Measurements from ENCODE around the gene PARD3.

The PARD3 gene

DNA sequence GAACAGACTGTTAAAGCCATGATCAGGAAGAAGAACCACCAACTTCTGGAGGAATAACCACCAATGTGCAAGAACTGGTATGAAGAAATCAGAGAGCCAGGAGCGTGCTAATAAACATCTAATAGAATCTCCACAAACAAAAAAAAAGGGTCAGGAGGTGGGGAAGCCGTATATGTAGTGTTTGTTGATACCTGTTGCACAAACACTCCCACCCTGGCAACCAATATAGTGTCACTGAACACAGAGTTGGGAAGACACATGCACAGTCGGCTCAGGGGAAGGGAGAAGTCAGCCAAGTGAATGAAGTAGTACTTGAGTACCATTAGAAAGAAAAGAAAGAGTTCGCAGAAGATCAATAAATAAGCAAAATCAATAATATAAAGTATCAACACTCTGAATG, 400.1 kb downstream of the PARD3 start:
- Mint-ChIP-seq H3K36me3 (no peaks in the 10 kb centered on the region), H3K4me1 (ENCODE audit: low read depth) (no peaks in the 10 kb centered on the region), H3K27me3 (peaks cover 1% of the 10 kb centered on the region), H3K9me3 (ENCODE audit: low read depth) (no peaks in the 10 kb centered on the region), H3K27ac (no peak overlapping the region), H3K4me3 (no peak overlapping the region)

DNA sequence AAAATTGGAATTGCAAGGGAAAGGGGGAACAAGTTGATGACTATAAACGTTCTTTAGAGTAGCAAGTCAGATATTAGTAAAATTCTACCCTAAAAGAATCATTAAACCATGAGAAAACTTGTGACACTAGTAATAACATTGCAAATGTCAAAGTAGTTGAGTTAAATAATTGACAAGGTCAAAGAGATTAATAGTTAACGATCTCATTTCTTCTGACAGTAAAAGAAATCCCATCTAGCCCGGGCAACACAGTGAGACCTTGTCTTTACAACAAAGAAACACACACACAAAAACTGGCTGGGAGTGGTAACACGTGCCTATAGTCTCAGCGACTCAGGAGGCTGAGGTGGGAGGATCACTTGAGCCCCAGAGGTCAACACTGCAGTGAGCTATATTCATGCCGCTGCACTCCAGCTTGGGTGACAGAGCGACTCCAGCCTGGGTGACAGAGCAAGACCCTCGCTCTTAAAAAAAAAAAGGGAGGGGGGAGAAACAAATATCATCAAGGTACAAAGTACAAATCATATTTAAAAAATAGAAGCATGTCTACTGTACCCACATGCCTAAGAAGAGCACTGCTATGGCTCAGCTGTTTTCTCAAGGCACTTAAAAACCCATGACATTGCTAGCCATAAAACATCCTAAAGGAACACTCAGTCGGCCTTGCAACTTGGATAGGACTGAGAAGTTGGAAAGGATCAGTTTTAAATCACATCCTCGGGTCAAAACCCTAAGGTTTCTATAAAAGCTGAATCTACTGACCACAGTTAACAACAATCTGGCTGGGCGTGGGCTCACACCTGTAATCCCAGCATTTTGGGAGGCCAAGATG, 401.1 kb downstream of the PARD3 start:
- Mint-ChIP-seq H3K36me3 (no peaks in the 10 kb centered on the region), H3K4me3 (no peak overlapping the region), H3K9me3 (ENCODE audit: low read depth) (no peaks in the 10 kb centered on the region), H3K27me3 (peaks cover 1% of the 10 kb centered on the region), H3K27ac (no peak overlapping the region), H3K4me1 (ENCODE audit: low read depth) (no peaks in the 10 kb centered on the region)

GRCh38 chr10:34413214-34413613, 401.9 kb downstream of the PARD3 start:
- Mint-ChIP-seq H3K9me3 (ENCODE audit: low read depth) (no peaks in the 10 kb centered on the region), H3K4me1 (ENCODE audit: low read depth) (no peaks in the 10 kb centered on the region), H3K27ac (no peak overlapping the region), H3K36me3 (no peaks in the 10 kb centered on the region), H3K27me3 (peaks cover 1% of the 10 kb centered on the region), H3K4me3 (no peak overlapping the region)

- Mint-ChIP-seq H3K27ac (no peak overlapping the region), H3K4me1 (ENCODE audit: low read depth) (no peaks in the 10 kb centered on the region), H3K9me3 (ENCODE audit: low read depth) (no peaks in the 10 kb centered on the region), H3K4me3 (no peak overlapping the region), H3K36me3 (no peaks in the 10 kb centered on the region), H3K27me3 (no peaks in the 10 kb centered on the region)
Measured at GRCh38 chr10:34408956-34409355, 406.1 kb downstream of the PARD3 start.

DNA sequence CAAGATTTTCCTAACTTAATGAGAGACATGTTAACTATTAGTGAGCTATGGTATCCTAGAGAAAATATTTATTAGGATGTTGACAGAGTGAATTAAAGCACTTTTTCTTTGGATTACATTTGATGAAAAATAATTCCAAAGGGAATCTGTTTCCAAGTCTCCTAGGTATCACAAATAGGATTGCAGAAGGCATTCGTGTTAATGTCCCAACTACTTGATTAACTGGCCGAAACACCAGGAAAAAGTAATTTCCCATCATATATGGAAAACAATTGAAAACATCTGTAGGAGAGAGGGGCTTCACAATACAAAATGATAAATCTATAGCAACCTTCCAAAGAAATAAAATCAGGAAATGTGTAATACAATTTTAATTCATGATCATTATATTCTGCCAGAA, 406.7 kb downstream of the PARD3 start:
- H3K27me3 Mint-ChIP-seq: no peaks in the 10 kb centered on the region
- no peak overlapping the region for H3K27ac Mint-ChIP-seq
- H3K9me3 Mint-ChIP-seq (ENCODE audit: low read depth): no peaks in the 10 kb centered on the region
- no peaks in the 10 kb centered on the region for H3K4me1 Mint-ChIP-seq (ENCODE audit: low read depth)
- no peaks in the 10 kb centered on the region for H3K36me3 Mint-ChIP-seq
- H3K4me3 Mint-ChIP-seq: no peak overlapping the region

DNA sequence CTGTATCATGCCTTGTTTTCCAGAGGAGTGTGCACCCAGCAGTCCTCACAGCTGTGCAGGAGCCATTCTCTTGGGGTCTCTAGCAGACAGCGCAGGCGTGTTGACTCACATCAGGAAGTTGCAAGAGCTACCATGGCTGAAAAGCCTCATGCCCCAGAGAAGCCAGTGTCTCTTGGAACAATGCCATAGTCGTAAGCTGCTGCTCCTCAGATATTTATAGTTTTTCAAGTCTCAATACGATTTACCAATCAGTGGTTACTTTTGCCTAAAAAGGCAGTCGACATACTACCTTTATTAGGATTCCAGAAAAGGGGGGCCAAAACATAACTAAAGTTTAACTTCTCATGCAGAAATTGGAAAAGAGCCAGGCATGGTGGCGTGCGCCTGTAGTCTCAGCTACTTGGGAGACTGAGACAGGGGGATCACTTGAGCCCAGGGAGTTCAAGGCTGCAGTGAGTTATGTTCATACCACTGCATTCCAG, 407.7 kb downstream of the PARD3 start:
- Mint-ChIP-seq H3K27ac (no peak overlapping the region), H3K4me3 (no peak overlapping the region), H3K9me3 (ENCODE audit: low read depth) (no peaks in the 10 kb centered on the region), H3K27me3 (no peaks in the 10 kb centered on the region), H3K36me3 (no peaks in the 10 kb centered on the region), H3K4me1 (ENCODE audit: low read depth) (no peaks in the 10 kb centered on the region)

DNA sequence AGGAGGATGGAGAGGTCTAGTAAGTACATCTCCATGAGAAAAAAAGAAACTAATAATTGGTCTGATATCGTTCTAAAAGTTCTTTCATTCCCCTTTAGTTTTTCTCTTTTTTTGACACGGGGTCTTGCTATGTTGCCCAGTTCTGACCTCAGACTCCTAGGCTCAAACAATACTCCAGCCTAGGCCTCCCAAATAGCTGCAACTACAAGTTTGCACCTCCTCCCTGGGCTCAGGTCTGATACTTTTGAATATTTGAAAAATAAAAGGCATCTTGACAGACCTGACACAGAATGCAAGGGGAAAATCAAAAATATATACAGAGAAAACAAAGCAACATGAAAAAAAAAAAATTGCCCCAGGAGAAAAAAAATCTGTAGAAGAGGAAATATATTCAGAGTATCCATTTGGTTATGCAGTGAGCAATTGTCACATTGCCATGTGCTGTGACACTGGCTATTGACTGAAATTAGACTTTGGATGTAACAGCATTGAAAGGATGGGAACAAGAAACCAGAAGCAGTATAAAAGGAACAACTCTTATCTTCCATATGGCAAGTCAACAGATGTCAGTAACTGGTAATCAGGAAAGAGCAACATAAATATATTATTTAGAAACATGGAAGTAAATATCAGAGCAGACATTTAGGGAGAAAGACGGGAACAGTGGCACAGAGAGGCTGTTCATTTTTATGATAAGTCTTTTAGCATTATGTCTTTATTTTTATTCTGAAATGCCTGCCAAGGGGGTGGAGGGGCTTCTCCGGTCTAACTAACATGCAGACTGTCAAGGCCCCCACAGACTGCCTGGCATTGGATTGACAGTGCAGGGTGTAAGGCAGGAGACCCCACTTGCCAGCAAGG, 408.4 kb downstream of the PARD3 start:
- no peak overlapping the region for H3K27ac Mint-ChIP-seq

DNA sequence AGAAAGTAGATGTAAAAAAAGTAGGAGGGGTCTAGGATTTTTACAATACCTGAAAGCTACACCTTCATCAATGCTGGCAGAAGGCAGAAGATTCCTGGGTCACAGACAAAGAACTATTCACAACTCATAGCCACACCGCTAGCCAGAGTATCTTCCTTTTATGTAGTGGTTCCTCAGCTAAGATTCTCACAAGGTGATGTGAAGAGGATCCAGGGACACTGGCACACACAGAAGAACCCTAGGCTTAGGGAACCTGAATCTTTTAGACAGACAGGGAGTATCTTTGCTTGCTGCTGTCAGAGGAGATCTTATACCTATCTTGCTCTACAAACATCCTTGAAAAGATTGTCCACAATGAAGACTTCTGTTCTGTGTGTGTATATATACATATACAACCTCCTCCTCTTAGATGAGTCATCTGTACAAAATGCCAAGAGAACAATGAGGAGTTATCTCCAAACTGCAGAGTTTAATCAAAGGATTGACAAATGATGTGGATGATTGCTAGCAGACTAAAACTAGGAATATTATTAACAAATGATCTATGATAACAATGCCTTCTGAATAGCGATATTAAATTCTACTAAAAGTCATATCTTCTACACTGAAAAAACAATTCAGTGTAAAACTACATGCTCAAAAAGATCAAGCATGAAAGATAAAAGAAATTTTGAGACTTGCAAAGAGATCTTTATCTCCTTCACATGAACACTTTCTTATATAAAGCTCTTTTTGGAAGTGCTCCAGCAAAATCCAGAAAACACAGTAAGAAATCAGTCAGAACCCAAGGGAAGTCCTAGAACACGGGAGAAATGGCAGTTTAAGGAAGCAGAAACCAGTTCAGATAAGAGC, 409.3 kb downstream of the PARD3 start:
- no peaks in the 10 kb centered on the region for H3K27me3 Mint-ChIP-seq
- H3K36me3 Mint-ChIP-seq: no peaks in the 10 kb centered on the region
- H3K9me3 Mint-ChIP-seq (ENCODE audit: low read depth): no peaks in the 10 kb centered on the region
- H3K27ac Mint-ChIP-seq: no peak overlapping the region
- H3K4me3 Mint-ChIP-seq: no peak overlapping the region
- H3K4me1 Mint-ChIP-seq (ENCODE audit: low read depth): no peaks in the 10 kb centered on the region

More for the DNA sequence above, 408.4 kb downstream of the PARD3 start:
- no peak overlapping the region for H3K4me3 Mint-ChIP-seq
- no peaks in the 10 kb centered on the region for H3K4me1 Mint-ChIP-seq (ENCODE audit: low read depth)
- no peaks in the 10 kb centered on the region for H3K36me3 Mint-ChIP-seq
- H3K27me3 Mint-ChIP-seq: no peaks in the 10 kb centered on the region
- no peaks in the 10 kb centered on the region for H3K9me3 Mint-ChIP-seq (ENCODE audit: low read depth)

GRCh38 chr10:34403512-34403911, 411.6 kb downstream of the PARD3 start:
- Mint-ChIP-seq H3K4me3 (no peak overlapping the region), H3K27me3 (no peaks in the 10 kb centered on the region), H3K27ac (no peak overlapping the region), H3K36me3 (no peaks in the 10 kb centered on the region), H3K9me3 (ENCODE audit: low read depth) (no peaks in the 10 kb centered on the region), H3K4me1 (ENCODE audit: low read depth) (no peaks in the 10 kb centered on the region)

- H3K27ac Mint-ChIP-seq: no peak overlapping the region
- no peak overlapping the region for H3K4me3 Mint-ChIP-seq
- H3K27me3 Mint-ChIP-seq: no peaks in the 10 kb centered on the region
- H3K4me1 Mint-ChIP-seq (ENCODE audit: low read depth): no peaks in the 10 kb centered on the region
- H3K9me3 Mint-ChIP-seq (ENCODE audit: low read depth): no peaks in the 10 kb centered on the region
- H3K36me3 Mint-ChIP-seq: no peaks in the 10 kb centered on the region
Measured at GRCh38 chr10:34400075-34400474, 415.0 kb downstream of the PARD3 start.

DNA sequence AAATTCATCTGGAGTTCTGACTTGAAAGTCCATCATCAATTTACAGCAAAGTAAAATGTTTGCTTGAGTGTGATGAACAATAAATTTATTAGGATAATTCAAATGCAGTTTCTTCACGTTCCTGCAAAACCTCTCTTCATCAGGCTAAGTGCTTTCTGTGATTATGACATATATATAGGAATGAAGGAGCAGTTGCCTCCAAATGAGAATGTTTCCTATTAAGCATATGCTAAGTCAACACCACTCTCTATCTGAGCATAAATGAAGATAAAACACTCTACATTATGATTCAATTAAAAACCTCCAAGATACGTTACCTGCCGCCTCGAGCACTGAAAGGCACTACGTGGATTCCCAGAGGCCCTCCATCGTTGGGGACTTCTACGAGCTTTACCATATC, 416.1 kb downstream of the PARD3 start:
- H3K27me3 Mint-ChIP-seq: no peaks in the 10 kb centered on the region
- no peaks in the 10 kb centered on the region for H3K4me1 Mint-ChIP-seq (ENCODE audit: low read depth)
- H3K4me3 Mint-ChIP-seq: no peak overlapping the region
- no peaks in the 10 kb centered on the region for H3K9me3 Mint-ChIP-seq (ENCODE audit: low read depth)
- no peaks in the 10 kb centered on the region for H3K36me3 Mint-ChIP-seq
- no peak overlapping the region for H3K27ac Mint-ChIP-seq

GRCh38 chr10:34397324-34397723, 417.8 kb downstream of the PARD3 start:
- no peak overlapping the region for H3K27ac Mint-ChIP-seq
- H3K4me1 Mint-ChIP-seq (ENCODE audit: low read depth): no peaks in the 10 kb centered on the region
- H3K9me3 Mint-ChIP-seq (ENCODE audit: low read depth): no peaks in the 10 kb centered on the region
- no peak overlapping the region for H3K4me3 Mint-ChIP-seq
- H3K36me3 Mint-ChIP-seq: no peaks in the 10 kb centered on the region
- no peaks in the 10 kb centered on the region for H3K27me3 Mint-ChIP-seq

- Mint-ChIP-seq H3K27ac (no peak overlapping the region), H3K4me1 (ENCODE audit: low read depth) (no peaks in the 10 kb centered on the region), H3K27me3 (no peaks in the 10 kb centered on the region), H3K9me3 (ENCODE audit: low read depth) (no peaks in the 10 kb centered on the region), H3K4me3 (no peak overlapping the region), H3K36me3 (no peaks in the 10 kb centered on the region)
Measured at GRCh38 chr10:34396663-34397062, 418.4 kb downstream of the PARD3 start.

DNA sequence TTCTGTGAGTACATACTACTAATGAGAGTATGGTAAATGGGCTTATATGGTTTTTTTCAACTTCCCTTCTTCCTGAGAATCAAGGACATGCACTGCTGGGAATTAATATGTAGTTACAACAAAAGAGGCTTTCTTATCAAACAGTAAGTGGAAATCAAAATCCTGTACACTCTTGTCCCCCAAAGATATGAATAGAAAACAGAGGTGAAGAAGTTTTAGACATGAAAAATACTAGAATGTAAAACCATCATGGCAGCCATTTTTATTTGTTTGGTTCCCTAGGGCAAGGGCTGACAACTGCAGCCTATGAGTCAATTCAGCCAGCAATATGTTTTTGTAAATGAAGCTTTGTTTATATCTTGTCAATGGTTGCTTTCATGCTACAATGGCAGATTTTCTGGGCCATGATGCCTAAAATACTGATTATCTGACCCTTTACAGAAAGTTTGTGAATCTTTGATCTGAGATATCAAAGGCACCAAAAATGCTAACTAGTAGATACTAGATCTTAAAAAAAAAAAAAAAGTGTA, 422.4 kb downstream of the PARD3 start:
- H3K9me3 Mint-ChIP-seq (ENCODE audit: low read depth): no peaks in the 10 kb centered on the region
- no peaks in the 10 kb centered on the region for H3K27me3 Mint-ChIP-seq
- no peaks in the 10 kb centered on the region for H3K4me1 Mint-ChIP-seq (ENCODE audit: low read depth)
- H3K27ac Mint-ChIP-seq: no peak overlapping the region
- no peak overlapping the region for H3K4me3 Mint-ChIP-seq
- no peaks in the 10 kb centered on the region for H3K36me3 Mint-ChIP-seq
